HCT116 (cell line): Measurements from ENCODE around the gene FAH. TPM values are rescaled to one million over a fixed set of nuclear protein-coding genes. Genes with fewer than 3 reads are reported as not detected.

Source experiments
- ATAC-seq: fragments of 200-7000 bp; cut with Tn5 transposase; 2 replicates; pipeline ENCODE4 v1.9.1; 2020; ENCODE audit warnings: mild to moderate bottlenecking, moderate library complexity
- BruUV-seq: library from RNA; stranded (reverse); fragments of 400-500 nt; replicated peaks from 2 replicates; lab custom pipeline; 2021; lab: Mats Ljungman, UMichigan
- CTCF ChIA-PET: fragments of 300-600 bp; sonication (Branson Sonifier 250); formaldehyde crosslinking; loops from one replicate; lab custom pipeline; 2021; ENCODE audit warnings: antibody characterized with exemption; lab: Charles Lee
- POLR2A ChIA-PET: fragments of 300-600, 350-600 bp; sonication (Branson Sonifier 250); formaldehyde crosslinking; loops from one replicate; lab custom pipeline; 2021; ENCODE audit warnings: antibody characterized with exemption; lab: Charles Lee
- RAD21 ChIA-PET, 2 experiments: fragments of 300-600 bp; sonication (Branson Sonifier 250); formaldehyde crosslinking; loops; one replicate each; lab custom pipeline; 2023; ENCODE audit warnings: low total read pairs in 2 of 2; ENCODE audit not compliant: uncharacterized antibody in 2 of 2, unreplicated experiment in 2 of 2, low non-redundant PET in 1 of 2; lab: Charles Lee
- DNase-seq: peaks from one replicate; pipeline ENCODE4 v3.0.0-alpha.2; 2010; ENCODE audit warnings: low read depth, low spot score
- H2AFZ ChIP-seq: fragments of 200-600 bp; shearing (Covaris generic), sonication (generic); 2 replicates; pipeline ENCODE4 v1.6.1; 2017; ENCODE audit warnings: low read depth, mixed run types, mixed read lengths, antibody characterized with exemption, low read length; ENCODE audit not compliant: poor library complexity, severe bottlenecking
- H3K27ac ChIP-seq: 2 replicates; pipeline ENCODE4 v1.5.1; 2012; ENCODE audit warnings: low read depth, low read length
- H3K27me3 ChIP-seq: fragments of 200-600 bp; sonication (generic); 2 replicates; pipeline ENCODE4 v1.6.1; 2016; ENCODE audit warnings: mixed run types, low read length, mixed read lengths; ENCODE audit not compliant: insufficient read depth
- H3K36me3 ChIP-seq, 2 experiments: fragments of 200-500 bp in 1 of 2; fragments of 200-600 bp in 1 of 2; sonication (Bioruptor generic) in 1 of 2; sonication (generic) in 1 of 2; 2 replicates each; pipeline versions ENCODE4 v1.5.1 to v1.6.1; 2014 to 2016; ENCODE audit warnings: low read length in 2 of 2, inconsistent platforms in 1 of 2, mixed read lengths in 1 of 2, mixed run types in 1 of 2; ENCODE audit not compliant: insufficient read depth in 2 of 2, control insufficient read depth in 1 of 2
- H3K4me1 ChIP-seq, 2 experiments: fragments of 200-600 bp in 1 of 2; sonication (generic) in 1 of 2; 2 replicates each; pipeline versions ENCODE4 v1.5.1 to v1.6.1; 2012 to 2017; ENCODE audit warnings: low read length in 2 of 2, inconsistent platforms in 1 of 2, mild to moderate bottlenecking in 1 of 2, mixed read lengths in 1 of 2, mixed run types in 1 of 2, moderate library complexity in 1 of 2; ENCODE audit not compliant: insufficient read depth in 2 of 2, control insufficient read depth in 1 of 2
- H3K4me2 ChIP-seq: fragments of 200-600 bp; sonication (generic); 2 replicates; pipeline ENCODE4 v1.6.1; 2017; ENCODE audit warnings: mixed run types, low read length, mixed read lengths
- H3K4me3 ChIP-seq, 2 experiments: fragments of 200-600 bp in 1 of 2; sonication (generic) in 1 of 2; replicated peaks in 1 of 2; 2 replicates each; pipeline ENCODE4 v1.5.1; 2011 to 2016; ENCODE audit warnings: low read length in 2 of 2, control low read depth in 1 of 2, low read depth in 1 of 2, mild to moderate bottlenecking in 1 of 2, mixed read lengths in 1 of 2, mixed run types in 1 of 2
- H3K79me2 ChIP-seq: fragments of 200-600 bp; sonication (generic); 2 replicates; pipeline ENCODE4 v1.6.1; 2017; ENCODE audit warnings: mild to moderate bottlenecking, mixed run types, low read length, moderate library complexity, mixed read lengths; ENCODE audit not compliant: insufficient read depth
- H3K9ac ChIP-seq: fragments of 200-600 bp; sonication (generic); 2 replicates; pipeline ENCODE4 v1.6.1; 2016; ENCODE audit warnings: low read length, mixed read lengths
- H3K9me2 ChIP-seq: fragments of 200-600 bp; sonication (generic), shearing (Covaris generic); 2 replicates; pipeline ENCODE4 v1.6.1; 2017; ENCODE audit warnings: mixed run types, mild to moderate bottlenecking, moderate library complexity; ENCODE audit not compliant: insufficient read depth
- H3K9me3 ChIP-seq, 2 experiments: fragments of 200-500 bp in 1 of 2; fragments of 200-600 bp in 1 of 2; sonication (Bioruptor generic) in 1 of 2; sonication (generic) in 1 of 2; 2 replicates each; pipeline ENCODE4 v1.6.1; 2014 to 2017; ENCODE audit warnings: low read length in 2 of 2, mixed read lengths in 2 of 2, inconsistent platforms in 1 of 2, low read depth in 1 of 2, mild to moderate bottlenecking in 1 of 2, mixed run types in 1 of 2, moderate library complexity in 1 of 2; ENCODE audit not compliant: control insufficient read depth in 1 of 2, insufficient read depth in 1 of 2
- H4K20me1 ChIP-seq: fragments of 200-600 bp; sonication (generic), shearing (Covaris generic); 2 replicates; pipeline ENCODE4 v1.6.1; 2017; ENCODE audit warnings: mixed run types, mild to moderate bottlenecking, moderate library complexity; ENCODE audit not compliant: insufficient read depth
- ATF3 ChIP-seq: IDR thresholded peaks from 2 replicates; pipeline ENCODE4 v1.6.1; 2012
- CBX3 ChIP-seq: IDR thresholded peaks from 2 replicates; pipeline ENCODE4 v1.6.1; 2012; ENCODE audit warnings: low read depth
- CEBPB ChIP-seq: IDR thresholded peaks from 2 replicates; pipeline ENCODE4 v1.6.1; 2012; ENCODE audit warnings: low read depth
- EZH2 ChIP-seq: fragments of 200-600 bp; sonication (generic); IDR thresholded peaks from 2 replicates; pipeline ENCODE4 v1.6.1; 2017; ENCODE audit warnings: antibody characterized with exemption, mixed run types
- EZH2phosphoT487 ChIP-seq: fragments of 200-600 bp; IDR thresholded peaks from 2 replicates; pipeline ENCODE4 v1.6.1; 2018; ENCODE audit warnings: antibody characterized with exemption, borderline replicate concordance
- FOSL1 ChIP-seq: IDR thresholded peaks from 2 replicates; pipeline ENCODE4 v1.6.1; 2012; ENCODE audit warnings: low read depth
- JUND ChIP-seq: IDR thresholded peaks from 2 replicates; pipeline ENCODE4 v1.6.1; 2012
- POLR2A ChIP-seq: IDR thresholded peaks from 2 replicates; pipeline ENCODE4 v1.7.0; 2011; ENCODE audit warnings: borderline replicate concordance; ENCODE audit not compliant: insufficient read depth, insufficient read length; ENCODE audit errors: extremely low read depth
- POLR2AphosphoS5 ChIP-seq: IDR thresholded peaks from 2 replicates; pipeline ENCODE4 v1.6.1; 2011; ENCODE audit warnings: mild to moderate bottlenecking, low read depth, low read length, moderate library complexity
- RAD21 ChIP-seq: IDR thresholded peaks from 2 replicates; pipeline ENCODE4 v1.6.1; 2012; ENCODE audit warnings: low read depth, mild to moderate bottlenecking
- SIN3A ChIP-seq: IDR thresholded peaks from 2 replicates; pipeline ENCODE4 v1.6.1; 2012; ENCODE audit warnings: low read depth
- SP1 ChIP-seq: IDR thresholded peaks from 2 replicates; pipeline ENCODE4 v1.6.1; 2012; ENCODE audit warnings: low read depth
- SRF ChIP-seq: IDR thresholded peaks from 2 replicates; pipeline ENCODE4 v1.6.1; 2012; ENCODE audit warnings: low read depth
- TCF7L2 ChIP-seq: IDR thresholded peaks from 2 replicates; pipeline ENCODE4 v1.7.0; 2011; ENCODE audit warnings: borderline replicate concordance, inconsistent platforms; ENCODE audit not compliant: insufficient read depth, insufficient read length; ENCODE audit errors: extremely low read depth
- ZFX ChIP-seq: fragments of 450-650 bp; IDR thresholded peaks from 2 replicates; pipeline ENCODE4 v1.6.1; 2017
- intact Hi-C: fragments of 100-400 bp; cut with micrococcal nuclease; formaldehyde crosslinking; loops from 2 replicates; pipeline ENCODE4 v1.10.0; 2022
- total RNA-seq: library from RNA; stranded (reverse); gene quantifications from one replicate; pipeline ENCODE4 v1.2.1, GENCODE V29; 2021; ENCODE audit not compliant: unreplicated experiment
- TF ChIP-seq, protein P1 (sequence below): IDR thresholded peaks from 2 replicates; pipeline ENCODE4 v1.6.1; 2012

The FAH gene
- total RNA-seq, 1 experiment from 2014 or later: 20.0 TPM

DNA sequence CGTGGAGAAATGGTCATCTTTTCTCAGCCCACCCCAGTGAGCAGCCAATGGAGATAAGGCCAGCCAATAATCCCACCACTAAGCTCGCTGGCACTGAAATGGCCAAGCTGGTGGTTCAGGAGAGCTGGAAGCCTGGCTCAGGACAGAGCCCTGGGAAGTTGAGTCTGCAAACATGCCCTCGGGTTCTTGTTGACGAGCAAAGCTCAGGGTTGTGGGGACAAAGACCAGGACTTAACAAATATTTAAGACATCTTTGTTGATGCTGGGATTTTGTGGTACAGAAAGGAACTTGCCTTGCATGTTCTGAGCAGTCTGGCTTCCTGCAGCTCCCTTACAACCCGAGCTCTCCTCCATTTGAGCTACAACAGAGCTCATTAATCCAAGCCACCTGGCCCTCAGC lies 4.4 kb downstream of the FAH start:
- ChIA-PET POLR2A (no interaction called here), CTCF (interaction anchor here (1.5 kb wide), 1 partner anchor 304 kb away, joined by 3 read pairs; no protein-coding TSS in a partner anchor), RAD21 (no interaction called here)
- no peaks in the 10 kb centered on the region for H4K20me1 ChIP-seq
- no peak for TF ChIP-seq TCF7L2
- TF ChIP-seq ATF3: no peak
- no peak for TF ChIP-seq FOSL1
- no peak for TF ChIP-seq SRF
- no peak for TF ChIP-seq JUND
- TF ChIP-seq SIN3A: no peak
- TF ChIP-seq CBX3: no peak
- TF ChIP-seq EZH2: no peak
- no peak for TF ChIP-seq POLR2A
- TF ChIP-seq RAD21: no peak
- TF ChIP-seq CEBPB: no peak
- no peak for TF ChIP-seq ZFX
- TF ChIP-seq POLR2AphosphoS5: no peak
- TF ChIP-seq SP1: no peak
- TF ChIP-seq EZH2phosphoT487: no peak
- TF ChIP-seq, protein P1, sequence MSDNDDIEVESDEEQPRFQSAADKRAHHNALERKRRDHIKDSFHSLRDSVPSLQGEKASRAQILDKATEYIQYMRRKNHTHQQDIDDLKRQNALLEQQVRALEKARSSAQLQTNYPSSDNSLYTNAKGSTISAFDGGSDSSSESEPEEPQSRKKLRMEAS: no peak
- H2AFZ ChIP-seq: no peak overlapping the region
- H3K4me1 ChIP-seq: peaks cover 8 to 25% of the 10 kb centered on the region in 2 experiments; a peak in 3 of 4 replicates
- no peaks in the 10 kb centered on the region for H3K36me3 ChIP-seq
- no TSS peak for BruUV-seq
- H3K4me2 ChIP-seq: no peak overlapping the region
- DNase-seq (no peak), ATAC-seq (no peak)
- H3K9me2 ChIP-seq: no peaks in the 10 kb centered on the region
- H3K27ac ChIP-seq: no peak overlapping the region
- no peaks in the 10 kb centered on the region for H3K79me2 ChIP-seq
- H3K4me3 ChIP-seq: no peak overlapping the region
- H3K27me3 ChIP-seq: no peaks in the 10 kb centered on the region
- intact Hi-C loops: no loop called here
- H3K9ac ChIP-seq: no peak overlapping the region
- no peaks in the 10 kb centered on the region for H3K9me3 ChIP-seq
